Neuronal stem cell (in vitro differentiated cells): Measurements from ENCODE around the gene CPNE7.

ENCODE experiments used
- DNase-seq: peaks from one replicate; pipeline ENCODE4 v3.0.0-alpha.2; 2013; ENCODE audit warnings: low spot score
- H2AFZ ChIP-seq: one replicate; pipeline ENCODE4 v1.6.1; 2013; ENCODE audit warnings: mild to moderate bottlenecking, low read length, inconsistent platforms
- H2AK5ac ChIP-seq: 2 replicates; pipeline ENCODE4 v1.6.1; 2013; ENCODE audit warnings: low read depth, mild to moderate bottlenecking, inconsistent platforms, low read length, moderate library complexity, mixed read lengths
- H2BK120ac ChIP-seq: 2 replicates; pipeline ENCODE4 v1.6.1; 2013; ENCODE audit warnings: low read depth, mild to moderate bottlenecking, inconsistent platforms, low read length, moderate library complexity, mixed read lengths
- H2BK12ac ChIP-seq: one replicate; pipeline ENCODE4 v1.6.1; 2013; ENCODE audit warnings: low read length, inconsistent platforms
- H2BK15ac ChIP-seq: 2 replicates; pipeline ENCODE4 v1.6.1; 2013; ENCODE audit warnings: mild to moderate bottlenecking, low read length, inconsistent platforms, mixed read lengths
- H2BK5ac ChIP-seq: one replicate; pipeline ENCODE4 v1.6.1; 2013; ENCODE audit warnings: inconsistent platforms, mild to moderate bottlenecking, low read length, moderate library complexity
- H3K14ac ChIP-seq: one replicate; pipeline ENCODE4 v1.6.1; 2013; ENCODE audit warnings: low read length, inconsistent platforms
- H3K18ac ChIP-seq: 2 replicates; pipeline ENCODE4 v1.6.1; 2013; ENCODE audit warnings: low read length, inconsistent platforms
- H3K23ac ChIP-seq: 2 replicates; pipeline ENCODE4 v1.6.1; 2013; ENCODE audit warnings: low read depth, mild to moderate bottlenecking, mixed read lengths, low read length, inconsistent platforms; ENCODE audit not compliant: poor library complexity
- H3K27ac ChIP-seq: replicated peaks from 3 replicates; pipeline ENCODE4 v1.5.1; 2013; ENCODE audit warnings: low read length, inconsistent platforms
- H3K27me3 ChIP-seq, 3 experiments: 2 replicates each; pipeline ENCODE4 v1.6.1; 2013; ENCODE audit warnings: low read length in 3 of 3, mild to moderate bottlenecking in 2 of 3, inconsistent platforms in 1 of 3, low read depth in 1 of 3, mixed read lengths in 1 of 3, moderate library complexity in 1 of 3; ENCODE audit not compliant: control insufficient read depth in 3 of 3, insufficient read depth in 3 of 3
- H3K36me3 ChIP-seq, 2 donors: replicated peaks in 1 of 2; 2 replicates each; pipeline ENCODE4 v1.6.1; 2013; ENCODE audit warnings: low read length in 2 of 2; ENCODE audit not compliant: control insufficient read depth in 2 of 2, insufficient read depth in 2 of 2
- H3K4ac ChIP-seq: 2 replicates; pipeline ENCODE4 v1.6.1; 2013; ENCODE audit warnings: inconsistent platforms, mild to moderate bottlenecking, low read length, moderate library complexity
- H3K4me1 ChIP-seq, 2 donors: 1 replicate in 1 of 2; 2 replicates in 1 of 2; pipeline ENCODE4 v1.6.1; 2013; ENCODE audit warnings: low read length in 2 of 2, low read depth in 1 of 2; ENCODE audit not compliant: control insufficient read depth in 2 of 2, insufficient read depth in 1 of 2
- H3K4me2 ChIP-seq: one replicate; pipeline ENCODE4 v1.6.1; 2013; ENCODE audit warnings: mild to moderate bottlenecking, low read length, inconsistent platforms; ENCODE audit not compliant: insufficient read depth, poor library complexity, severe bottlenecking
- H3K4me3 ChIP-seq, 2 donors: 2 replicates each; pipeline ENCODE4 v1.5.1; 2013; ENCODE audit warnings: low read length in 2 of 2, mild to moderate bottlenecking in 2 of 2, inconsistent platforms in 1 of 2, moderate library complexity in 1 of 2
- H3K79me1 ChIP-seq: one replicate; pipeline ENCODE4 v1.6.1; 2013; ENCODE audit warnings: low read depth, mild to moderate bottlenecking, inconsistent platforms, low read length, moderate library complexity
- H3K9ac ChIP-seq: one replicate; pipeline ENCODE4 v1.6.1; 2013; ENCODE audit warnings: mild to moderate bottlenecking, low read depth, low read length, inconsistent platforms; ENCODE audit not compliant: poor library complexity
- H3K9me3 ChIP-seq, 2 donors: replicated peaks in 1 of 2; 2 replicates each; pipeline versions ENCODE3 to v1.6.1; 2013; ENCODE audit warnings: low read length in 2 of 2, mild to moderate bottlenecking in 2 of 2, inconsistent platforms in 1 of 2, low read depth in 1 of 2, mixed read lengths in 1 of 2, moderate library complexity in 1 of 2; ENCODE audit not compliant: control insufficient read depth in 2 of 2, insufficient read depth in 1 of 2
- H4K8ac ChIP-seq: one replicate; pipeline ENCODE4 v1.6.1; 2013; ENCODE audit warnings: low read depth, mild to moderate bottlenecking, inconsistent platforms, low read length, moderate library complexity
- H4K91ac ChIP-seq: one replicate; pipeline ENCODE4 v1.6.1; 2013; ENCODE audit warnings: low read length, low read depth, mild to moderate bottlenecking, inconsistent platforms; ENCODE audit not compliant: poor library complexity
- WGBS, 2 donors: extraction: QIAGEN DNeasy Blood & Tissue Kit; methylation state at CpG; one replicate each; pipeline ENCODE4 v1.1.7; 2013; ENCODE audit warnings: missing lambda C conversion rate in 2 of 2, mixed read lengths in 1 of 2; ENCODE audit not compliant: insufficient read length in 2 of 2, insufficient replicate concordance in 1 of 2; ENCODE audit errors: extremely low coverage in 2 of 2; 5-methylcytosine and 5-hydroxymethylcytosine counted together

Gene CPNE7

DNA sequence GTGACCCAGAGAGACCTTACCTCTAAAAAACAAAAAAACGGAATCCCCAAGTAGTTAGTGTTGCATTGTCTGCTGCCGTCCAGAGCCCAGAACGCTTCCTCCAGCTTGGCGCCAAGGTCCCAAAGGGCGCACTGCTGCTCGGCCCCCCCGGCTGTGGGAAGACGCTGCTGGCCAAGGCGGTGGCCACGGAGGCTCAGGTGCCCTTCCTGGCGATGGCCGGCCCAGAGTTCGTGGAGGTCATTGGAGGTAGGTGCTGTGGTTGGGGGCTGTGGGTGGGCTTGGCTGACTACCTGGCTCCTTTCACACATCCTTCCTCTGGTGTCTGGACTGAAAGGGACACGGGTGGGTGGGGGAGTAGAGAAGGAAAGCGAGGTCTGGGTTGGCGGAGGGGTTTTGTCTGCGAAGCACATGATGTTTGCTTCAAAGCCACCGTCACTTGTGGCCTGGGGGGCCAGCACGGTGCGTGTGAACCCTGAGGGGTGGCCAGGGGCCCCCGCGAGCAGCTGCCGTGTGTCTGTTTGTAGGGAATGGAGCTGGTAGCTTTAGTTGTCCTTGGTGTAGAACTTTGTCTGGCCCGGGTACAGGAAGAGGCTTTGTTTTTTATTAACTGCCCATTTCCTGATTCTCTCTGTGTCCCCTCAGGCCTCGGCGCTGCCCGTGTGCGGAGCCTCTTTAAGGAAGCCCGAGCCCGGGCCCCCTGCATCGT lies 43.6 kb upstream of the CPNE7 start:
- no peak overlapping the region for H2BK120ac ChIP-seq
- H2BK15ac ChIP-seq = no peak overlapping the region
- no peak overlapping the region for H3K4me3 ChIP-seq
- H2AK5ac ChIP-seq = no peak overlapping the region
- H2BK5ac ChIP-seq = no peak overlapping the region
- no peak overlapping the region for H3K27ac ChIP-seq
- no peaks in the 10 kb centered on the region for H3K9me3 ChIP-seq
- no peak overlapping the region for H2AFZ ChIP-seq
- no peak overlapping the region for H3K18ac ChIP-seq
- WGBS, 2 donors = no CpG with 5 or more reads among the region's 31 CpGs
- H3K14ac ChIP-seq = no peak overlapping the region
- no peaks in the 10 kb centered on the region for H3K4me1 ChIP-seq
- H3K4ac ChIP-seq = no peak overlapping the region
- peaks cover 21% of the 10 kb centered on the region for H3K79me1 ChIP-seq
- no peak overlapping the region for H3K9ac ChIP-seq
- no peak for DNase-seq
- H2BK12ac ChIP-seq = no peak overlapping the region
- no peak overlapping the region for H3K23ac ChIP-seq
- no peaks in the 10 kb centered on the region for H3K27me3 ChIP-seq
- H4K91ac ChIP-seq = no peak overlapping the region
- peaks cover 57 to 90% of the 10 kb centered on the region in 2 donors for H3K36me3 ChIP-seq
- no peak overlapping the region for H4K8ac ChIP-seq
- no peak overlapping the region for H3K4me2 ChIP-seq

DNA sequence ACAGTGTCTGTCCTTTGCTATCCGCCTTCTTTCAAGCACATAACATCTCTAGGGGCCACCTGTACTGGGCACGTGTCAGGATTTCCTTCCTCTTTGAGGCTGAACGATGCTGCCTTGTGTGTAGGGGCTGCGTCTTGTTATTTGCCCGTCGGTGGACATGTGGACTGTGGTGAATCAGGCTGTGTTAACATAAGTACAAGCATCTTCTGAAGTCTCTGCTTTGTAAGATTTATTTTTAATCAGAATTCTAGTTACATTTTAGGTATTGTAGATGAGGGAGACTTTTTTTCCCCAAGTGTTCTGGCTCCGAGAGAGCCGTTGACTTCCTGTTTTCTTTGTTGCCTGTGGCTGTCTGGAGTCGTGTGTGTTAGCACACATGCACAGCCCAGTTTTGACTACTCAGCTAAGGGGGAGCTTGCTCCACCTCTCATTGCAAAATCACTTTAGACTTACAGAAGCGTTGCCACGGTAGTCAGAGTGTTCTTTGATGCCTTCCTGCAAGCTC lies 41.3 kb upstream of the CPNE7 start:
- Histone ChIP-seq H3K14ac (no peak overlapping the region), H3K27ac (no peak overlapping the region), H3K4me2 (no peak overlapping the region), H2AK5ac (no peak overlapping the region), H3K4me3 (no peak overlapping the region), H2BK12ac (no peak overlapping the region), H3K23ac (no peak overlapping the region), H3K4me1 (no peaks in the 10 kb centered on the region), H3K36me3 (peaks cover 56 to 88% of the 10 kb centered on the region in 2 donors), H2BK120ac (no peak overlapping the region), H3K9ac (no peak overlapping the region), H3K79me1 (peaks cover 23% of the 10 kb centered on the region), H4K91ac (no peak overlapping the region), H2AFZ (no peak overlapping the region), H3K27me3 (no peaks in the 10 kb centered on the region), H4K8ac (no peak overlapping the region), H2BK5ac (no peak overlapping the region), H3K18ac (no peak overlapping the region), H2BK15ac (no peak overlapping the region), H3K9me3 (no peaks in the 10 kb centered on the region), H3K4ac (no peak overlapping the region)
- no peak for DNase-seq
- no CpG with 5 or more reads among the region's 11 CpGs for WGBS, 2 donors

DNA sequence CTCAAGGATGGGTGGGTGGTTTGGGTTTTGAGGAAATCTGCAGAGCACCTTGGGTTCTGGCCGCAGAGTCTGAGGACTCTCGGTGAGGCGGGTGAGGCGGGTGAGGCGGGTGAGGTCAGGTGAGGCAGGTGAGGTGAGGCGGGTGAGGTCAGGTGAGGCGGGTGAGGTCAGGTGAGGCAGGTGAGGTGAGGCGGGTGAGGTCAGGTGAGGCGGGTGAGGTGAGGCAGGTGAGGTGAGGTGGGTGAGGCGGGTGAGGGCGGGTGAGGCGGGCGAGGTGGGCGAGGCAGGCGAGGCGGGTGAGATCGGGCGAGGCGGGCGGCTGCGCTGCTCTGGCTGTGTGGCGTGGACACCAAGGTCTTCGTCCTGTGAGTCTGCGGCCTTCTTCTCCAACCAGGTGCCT lies 39.2 kb upstream of the CPNE7 start:
- H2BK12ac ChIP-seq = no peak overlapping the region
- H3K4me1 ChIP-seq = no peaks in the 10 kb centered on the region
- no peak overlapping the region for H3K27ac ChIP-seq
- H3K79me1 ChIP-seq = peaks cover 25% of the 10 kb centered on the region
- H3K4me3 ChIP-seq = no peak overlapping the region
- H2BK120ac ChIP-seq = no peak overlapping the region
- H3K4me2 ChIP-seq = no peak overlapping the region
- H3K18ac ChIP-seq = no peak overlapping the region
- H2BK15ac ChIP-seq = no peak overlapping the region
- no peak overlapping the region for H3K23ac ChIP-seq
- H3K4ac ChIP-seq = no peak overlapping the region
- no peaks in the 10 kb centered on the region for H3K27me3 ChIP-seq
- no peak overlapping the region for H3K14ac ChIP-seq
- WGBS, 2 donors = no CpG with 5 or more reads among the region's 24 CpGs
- H3K9ac ChIP-seq = no peak overlapping the region
- H3K36me3 ChIP-seq = peaks cover 53 to 91% of the 10 kb centered on the region in 2 donors
- H2AK5ac ChIP-seq = no peak overlapping the region
- no peak overlapping the region for H2AFZ ChIP-seq
- no peaks in the 10 kb centered on the region for H3K9me3 ChIP-seq
- H4K91ac ChIP-seq = no peak overlapping the region
- no peak overlapping the region for H2BK5ac ChIP-seq
- no peak overlapping the region for H4K8ac ChIP-seq
- DNase-seq = no peak

DNA sequence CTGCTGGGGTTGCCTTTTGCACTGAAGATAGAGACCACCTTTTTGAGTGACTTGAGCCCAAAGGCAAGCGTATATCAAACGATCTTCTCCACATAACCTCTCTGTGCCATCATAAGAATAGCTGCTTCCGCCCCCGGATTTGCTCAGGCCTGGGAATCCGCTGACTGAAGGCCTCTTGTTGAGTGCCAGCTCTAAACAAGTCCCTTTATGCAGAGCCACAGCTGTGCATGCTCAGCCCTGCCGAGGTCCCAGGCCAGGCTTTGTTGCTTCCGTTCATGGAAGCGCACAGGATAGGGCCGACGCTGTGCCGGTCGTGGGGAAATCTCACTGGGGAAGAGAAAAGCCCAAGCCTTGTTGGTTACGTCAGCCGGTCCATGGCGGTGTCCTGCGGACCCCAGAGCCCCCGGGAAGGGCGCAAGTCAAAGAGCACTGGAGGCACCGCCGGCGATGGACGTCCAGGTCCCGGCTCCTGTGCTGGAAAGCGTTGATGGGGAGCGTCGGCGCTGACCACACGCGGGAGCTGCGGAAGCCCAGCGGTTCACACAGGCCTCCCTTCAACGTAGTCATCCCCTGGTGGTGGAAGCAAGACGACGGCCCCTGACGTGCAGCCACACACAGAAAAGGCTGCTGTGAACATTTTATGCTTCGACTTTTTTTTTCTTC lies 38.5 kb upstream of the CPNE7 start:
- WGBS, 2 donors = no CpG with 5 or more reads among the region's 36 CpGs
- Histone ChIP-seq H3K36me3 (peaks cover 51 to 91% of the 10 kb centered on the region in 2 donors), H3K9me3 (no peaks in the 10 kb centered on the region)

More for the DNA sequence above, 38.5 kb upstream of the CPNE7 start:
- Histone ChIP-seq H3K4me3 (no peak overlapping the region), H3K4me2 (no peak overlapping the region), H3K27ac (no peak overlapping the region), H2AFZ (no peak overlapping the region), H3K79me1 (peaks cover 27% of the 10 kb centered on the region), H2BK5ac (no peak overlapping the region), H4K8ac (no peak overlapping the region), H4K91ac (no peak overlapping the region), H2BK12ac (no peak overlapping the region), H2BK15ac (no peak overlapping the region), H3K14ac (no peak overlapping the region), H2AK5ac (no peak overlapping the region), H3K18ac (no peak overlapping the region), H3K4me1 (no peaks in the 10 kb centered on the region), H3K27me3 (no peaks in the 10 kb centered on the region), H2BK120ac (no peak overlapping the region), H3K9ac (no peak overlapping the region), H3K23ac (no peak overlapping the region), H3K4ac (no peak overlapping the region)
- no peak for DNase-seq
